ENCODE measurements around the gene ZNF366. TPM values are rescaled to one million over a fixed set of nuclear protein-coding genes. Genes with fewer than 3 reads are reported as not detected.

Gene ZNF366
- total RNA-seq, 1 experiment from 2014 or later: not detected

DNA sequence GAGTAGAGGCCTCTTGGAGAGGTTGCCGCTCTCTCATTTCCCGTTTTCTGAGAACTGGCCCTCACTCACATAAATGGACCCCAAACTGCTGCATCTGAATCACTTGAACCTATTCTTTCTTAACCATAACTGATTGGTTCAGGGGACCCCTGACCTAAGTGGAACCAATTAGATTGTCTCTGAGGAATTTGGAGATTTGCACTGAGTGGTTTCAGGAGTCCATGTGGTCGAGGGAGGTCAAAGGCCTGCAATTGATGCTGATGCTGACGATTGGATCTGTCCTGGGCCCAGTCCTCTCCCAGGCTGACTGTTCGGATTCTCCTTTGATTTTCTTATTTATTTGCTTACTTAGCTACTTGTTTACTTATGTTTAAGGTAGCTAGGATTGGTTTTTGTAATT is 99.1 kb downstream of the ZNF366 start:
- CTCF ChIA-PET: no interaction called here
- no peaks in the 10 kb centered on the region for H3K36me3 ChIP-seq (ENCODE audit: control insufficient read depth in 1 of 2, insufficient read depth in 2 of 2, low read length in 2 of 2)
- H3K4me1 ChIP-seq (ENCODE audit: control insufficient read depth in 1 of 2, insufficient read depth in 2 of 2, low read length in 2 of 2): no peaks in the 10 kb centered on the region
- DNase-seq (ENCODE audit: low read depth, low spot score) (no peak), ATAC-seq (no peak)
- no peak overlapping the region for H3K9ac ChIP-seq (ENCODE audit: low read length)
- no peak for TF ChIP-seq CBX3 (IDR thresholded peaks at IDR 0.05; ENCODE audit: low read depth)
- no peak overlapping the region for H2AFZ ChIP-seq (ENCODE audit: low read depth, low read length, poor library complexity, severe bottlenecking)
- 0 out of 2 replicates have a peak, but pooled peaks cover 6% of the 10 kb centered on the region for H3K27me3 ChIP-seq (ENCODE audit: insufficient read depth, low read length)
- no peak overlapping the region for H3K27ac ChIP-seq (ENCODE audit: low read depth, low read length)
- RAD21 ChIA-PET (ENCODE audit: low non-redundant PET in 1 of 2, low total read pairs in 2 of 2, uncharacterized antibody in 2 of 2, unreplicated experiment in 2 of 2): no interaction called here
- no peaks in the 10 kb centered on the region for H3K9me2 ChIP-seq (ENCODE audit: insufficient read depth)
- no peaks in the 10 kb centered on the region for H3K9me3 ChIP-seq (ENCODE audit: control insufficient read depth in 1 of 2, insufficient read depth in 1 of 2, low read depth in 1 of 2, low read length in 2 of 2)
- no peak overlapping the region for H3K4me2 ChIP-seq (ENCODE audit: low read length)
- H3K79me2 ChIP-seq (ENCODE audit: insufficient read depth, low read length): no peaks in the 10 kb centered on the region
- POLR2A ChIA-PET: no interaction called here
- H4K20me1 ChIP-seq (ENCODE audit: insufficient read depth): no peaks in the 10 kb centered on the region
- intact Hi-C loops (cut with micrococcal nuclease): no loop called here
- H3K4me3 ChIP-seq (replicated peaks in 1 of 2; ENCODE audit: low read depth in 1 of 2, low read length in 2 of 2): no peak overlapping the region
- no TSS peak for BruUV-seq (replicated peaks)

DNA sequence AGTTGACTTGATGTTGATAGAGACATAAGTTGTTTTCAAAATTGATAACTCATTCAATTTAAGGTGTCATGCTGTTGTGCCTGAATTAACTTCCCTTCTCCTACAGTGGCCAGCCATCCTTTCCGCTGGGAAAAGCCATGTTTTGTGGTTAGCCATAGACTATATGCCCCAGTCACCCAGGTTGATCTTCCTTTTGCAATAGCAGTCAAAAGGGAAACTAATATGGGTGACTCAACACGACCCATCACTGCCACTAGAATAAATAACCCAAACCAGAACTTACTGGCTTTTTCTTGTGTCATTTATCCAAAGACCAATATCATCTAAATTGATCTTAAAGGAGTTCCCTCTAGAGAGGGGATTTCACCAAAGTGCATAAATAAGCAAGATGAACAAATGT is 99.7 kb downstream of the ZNF366 start:
- Histone ChIP-seq H3K27me3 (ENCODE audit: insufficient read depth, low read length) (0 out of 2 replicates have a peak, but pooled peaks cover 6% of the 10 kb centered on the region), H3K9ac (ENCODE audit: low read length) (no peak overlapping the region), H3K9me3 (ENCODE audit: control insufficient read depth in 1 of 2, insufficient read depth in 1 of 2, low read depth in 1 of 2, low read length in 2 of 2) (no peaks in the 10 kb centered on the region), H3K4me3 (replicated peaks in 1 of 2; ENCODE audit: low read depth in 1 of 2, low read length in 2 of 2) (no peak overlapping the region), H3K9me2 (ENCODE audit: insufficient read depth) (no peaks in the 10 kb centered on the region), H3K4me1 (ENCODE audit: control insufficient read depth in 1 of 2, insufficient read depth in 2 of 2, low read length in 2 of 2) (no peaks in the 10 kb centered on the region), H3K4me2 (ENCODE audit: low read length) (no peak overlapping the region), H3K27ac (ENCODE audit: low read depth, low read length) (no peak overlapping the region), H3K79me2 (ENCODE audit: insufficient read depth, low read length) (no peaks in the 10 kb centered on the region), H2AFZ (ENCODE audit: low read depth, low read length, poor library complexity, severe bottlenecking) (no peak overlapping the region), H4K20me1 (ENCODE audit: insufficient read depth) (no peaks in the 10 kb centered on the region), H3K36me3 (ENCODE audit: control insufficient read depth in 1 of 2, insufficient read depth in 2 of 2, low read length in 2 of 2) (no peaks in the 10 kb centered on the region)
- TF ChIP-seq CEBPB (IDR thresholded peaks at IDR 0.05; ENCODE audit: low read depth): no peak
- no peak for TF ChIP-seq ZNF274 (IDR thresholded peaks at IDR 0.05; ENCODE audit: low read depth, low read length)
- TF ChIP-seq, protein P1, sequence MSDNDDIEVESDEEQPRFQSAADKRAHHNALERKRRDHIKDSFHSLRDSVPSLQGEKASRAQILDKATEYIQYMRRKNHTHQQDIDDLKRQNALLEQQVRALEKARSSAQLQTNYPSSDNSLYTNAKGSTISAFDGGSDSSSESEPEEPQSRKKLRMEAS (IDR thresholded peaks at IDR 0.05): no peak
- no peak for TF ChIP-seq JUND (IDR thresholded peaks at IDR 0.05)
- no peak for TF ChIP-seq ATF3 (IDR thresholded peaks at IDR 0.05)
- TF ChIP-seq CBX3 (IDR thresholded peaks at IDR 0.05; ENCODE audit: low read depth): no peak
- TF ChIP-seq POLR2A (IDR thresholded peaks at IDR 0.05; ENCODE audit: borderline replicate concordance, extremely low read depth, insufficient read depth, insufficient read length): no peak
- TF ChIP-seq YY1 (IDR thresholded peaks at IDR 0.05; ENCODE audit: extremely low read depth, insufficient replicate concordance, low read depth, low read length): no peak
- no peak for TF ChIP-seq EGR1 (IDR thresholded peaks at IDR 0.05; ENCODE audit: low read depth)
- TF ChIP-seq CTCF (IDR thresholded peaks at IDR 0.05 in 2 of 3, conservative IDR thresholded peaks at IDR 0.05 in 1 of 3; ENCODE audit: borderline replicate concordance in 1 of 3, insufficient read depth in 1 of 3, low read depth in 2 of 3, low read length in 2 of 3): no peak
- TF ChIP-seq, protein P2, sequence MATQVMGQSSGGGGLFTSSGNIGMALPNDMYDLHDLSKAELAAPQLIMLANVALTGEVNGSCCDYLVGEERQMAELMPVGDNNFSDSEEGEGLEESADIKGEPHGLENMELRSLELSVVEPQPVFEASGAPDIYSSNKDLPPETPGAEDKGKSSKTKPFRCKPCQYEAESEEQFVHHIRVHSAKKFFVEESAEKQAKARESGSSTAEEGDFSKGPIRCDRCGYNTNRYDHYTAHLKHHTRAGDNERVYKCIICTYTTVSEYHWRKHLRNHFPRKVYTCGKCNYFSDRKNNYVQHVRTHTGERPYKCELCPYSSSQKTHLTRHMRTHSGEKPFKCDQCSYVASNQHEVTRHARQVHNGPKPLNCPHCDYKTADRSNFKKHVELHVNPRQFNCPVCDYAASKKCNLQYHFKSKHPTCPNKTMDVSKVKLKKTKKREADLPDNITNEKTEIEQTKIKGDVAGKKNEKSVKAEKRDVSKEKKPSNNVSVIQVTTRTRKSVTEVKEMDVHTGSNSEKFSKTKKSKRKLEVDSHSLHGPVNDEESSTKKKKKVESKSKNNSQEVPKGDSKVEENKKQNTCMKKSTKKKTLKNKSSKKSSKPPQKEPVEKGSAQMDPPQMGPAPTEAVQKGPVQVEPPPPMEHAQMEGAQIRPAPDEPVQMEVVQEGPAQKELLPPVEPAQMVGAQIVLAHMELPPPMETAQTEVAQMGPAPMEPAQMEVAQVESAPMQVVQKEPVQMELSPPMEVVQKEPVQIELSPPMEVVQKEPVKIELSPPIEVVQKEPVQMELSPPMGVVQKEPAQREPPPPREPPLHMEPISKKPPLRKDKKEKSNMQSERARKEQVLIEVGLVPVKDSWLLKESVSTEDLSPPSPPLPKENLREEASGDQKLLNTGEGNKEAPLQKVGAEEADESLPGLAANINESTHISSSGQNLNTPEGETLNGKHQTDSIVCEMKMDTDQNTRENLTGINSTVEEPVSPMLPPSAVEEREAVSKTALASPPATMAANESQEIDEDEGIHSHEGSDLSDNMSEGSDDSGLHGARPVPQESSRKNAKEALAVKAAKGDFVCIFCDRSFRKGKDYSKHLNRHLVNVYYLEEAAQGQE (IDR thresholded peaks at IDR 0.05; ENCODE audit: low read depth): no peak
- intact Hi-C loops (cut with micrococcal nuclease): no loop called here
- ATAC-seq (no peak), DNase-seq (ENCODE audit: low read depth, low spot score) (no peak)
- RAD21 ChIA-PET (ENCODE audit: low non-redundant PET in 1 of 2, low total read pairs in 2 of 2, uncharacterized antibody in 2 of 2, unreplicated experiment in 2 of 2): no interaction called here
- BruUV-seq (replicated peaks): no TSS peak
- POLR2A ChIA-PET: no interaction called here
- CTCF ChIA-PET: no interaction called here
